Stomach (tissue), 9 donors: Measurements from ENCODE around the gene PLCB4. TPM values are rescaled to one million over a fixed set of nuclear protein-coding genes. Genes with fewer than 3 reads are reported as not detected.

Experiments
- DNase-seq, 2 donors: peaks; one replicate each; pipeline versions ENCODE4 v3.0.0 to v3.0.0-alpha.2; 2013 to 2019
- H3K27ac ChIP-seq, 5 donors: fragments of 200-600 bp in 4 of 5; sonication (generic) in 4 of 5; one replicate each; pipeline ENCODE4 v1.5.1; 2013 to 2019; ENCODE audit warnings: mild to moderate bottlenecking in 1 of 5, moderate library complexity in 1 of 5
- H3K27me3 ChIP-seq, 3 donors: fragments of 200-600 bp; sonication (generic); one replicate each; pipeline ENCODE4 v1.5.1; 2017 to 2019; ENCODE audit warnings: mixed run types in 1 of 3
- H3K36me3 ChIP-seq, 4 donors: fragments of 200-600 bp; sonication (generic); 1 replicate in 3 of 4; 2 replicates in 1 of 4; pipeline ENCODE4 v1.5.1; 2016 to 2019
- H3K4me1 ChIP-seq, 4 donors: fragments of 200-600 bp; sonication (generic); one replicate each; pipeline ENCODE4 v1.5.1; 2016 to 2019
- H3K4me3 ChIP-seq, 4 donors: fragments of 200-600 bp; sonication (generic) in 3 of 4; one replicate each; pipeline ENCODE4 v1.5.1; 2016 to 2019; ENCODE audit warnings: mild to moderate bottlenecking in 1 of 4
- H3K9me3 ChIP-seq, 4 donors: fragments of 200-600 bp; sonication (generic); one replicate each; pipeline ENCODE4 v1.5.1; 2016 to 2019
- CTCF ChIP-seq, 7 experiments: fragments of 450-650 bp in 4 of 7; fragments of 200-600 bp in 3 of 7; sonication (generic) in 3 of 7; IDR thresholded peaks; one replicate each; pipeline ENCODE4 v1.5.1; 2016 to 2019; ENCODE audit warnings: antibody characterized with exemption in 7 of 7, control low read depth in 2 of 7, mild to moderate bottlenecking in 1 of 7
- EP300 ChIP-seq: sonication (generic); formaldehyde crosslinking; IDR thresholded peaks from one replicate; pipeline ENCODE4 v1.6.1; 2017; ENCODE audit warnings: antibody characterized with exemption
- POLR2A ChIP-seq, 4 donors: fragments of 450-650 bp; IDR thresholded peaks; one replicate each; pipeline ENCODE4 v1.6.1; 2016; ENCODE audit warnings: antibody characterized with exemption in 4 of 4, control low read depth in 2 of 4, mild to moderate bottlenecking in 1 of 4, moderate library complexity in 1 of 4
- POLR2AphosphoS5 ChIP-seq, 3 donors: sonication (generic); formaldehyde crosslinking; IDR thresholded peaks; one replicate each; pipeline ENCODE4 v1.6.1; 2016; ENCODE audit warnings: antibody characterized with exemption in 3 of 3
- WGBS, 5 donors: extraction: QIAGEN DNeasy Blood & Tissue Kit in 3 of 5; methylation state at CpG; one replicate each; pipeline versions ENCODE4 v1.1.5 to v1.1.7; 2013 to 2018; 5-methylcytosine and 5-hydroxymethylcytosine counted together
- intact Hi-C: fragments of 100-400 bp; cut with DNase I; formaldehyde crosslinking; loops from one replicate; pipeline ENCODE4 v1.15.1; 2023; ENCODE audit warnings: low total_unique reads
- polyA plus RNA-seq, 3 donors: library from polyadenylated mRNA; stranded (reverse); fragments of 200-250 nt; gene quantifications; one replicate each; pipeline ENCODE4 v1.2.3, GENCODE V29; 2013
- total RNA-seq, 5 donors: library from RNA; depleted of rRNA; stranded (reverse); fragments of >200 nt; gene quantifications; one replicate each; pipeline versions ENCODE4 v1.1.0 to v1.2.3, GENCODE V29; 2014 to 2016
- donor health status: healthy with polysubstance abuse.
- donor health status: Bipolar disorder and iron deficiency.
- donor health status: healthy.

The PLCB4 gene
- total and polyA plus RNA-seq, 8 donors: 5.3 to 29.4 (median 22.3) TPM

DNA sequence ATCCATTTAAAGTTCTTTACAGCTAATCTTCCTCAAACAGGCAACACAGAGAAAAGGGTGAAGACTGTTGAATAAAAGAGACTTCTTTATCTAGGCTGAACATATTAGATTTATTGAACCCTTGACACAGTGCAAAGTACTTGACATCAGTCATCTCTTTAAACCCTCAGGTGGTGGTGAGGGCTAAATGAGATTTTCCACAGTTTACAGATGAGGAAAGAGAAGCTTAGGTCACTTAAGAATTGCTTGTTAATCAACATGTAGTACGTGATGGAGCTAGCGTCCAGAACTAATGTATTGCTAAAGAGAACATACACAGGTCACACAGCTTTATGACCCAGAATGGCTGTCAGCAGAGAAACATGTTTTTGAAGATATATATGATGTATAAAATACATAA lies 252.1 kb downstream of the PLCB4 start:
- intact Hi-C loops: no loop called here
- H3K4me1 ChIP-seq: peaks cover 0 to 24% (median 16%) of the 10 kb centered on the region in 4 donors
- H3K4me3 ChIP-seq: no peak overlapping the region
- H3K27ac ChIP-seq: no peak overlapping the region
- 90 to 96% (median 95%) methylated on average over 2 of the region's 2 CpGs for WGBS, 5 donors
- TF ChIP-seq POLR2AphosphoS5 (IDR thresholded peaks at IDR 0.05): no peak
- no peak for TF ChIP-seq CTCF (IDR thresholded peaks at IDR 0.05)
- no peak for TF ChIP-seq EP300
- TF ChIP-seq POLR2A (IDR thresholded peaks at IDR 0.05): no peak
- H3K27me3 ChIP-seq: no peaks in the 10 kb centered on the region
- no peaks in the 10 kb centered on the region for H3K9me3 ChIP-seq
- no peak for DNase-seq
- no peaks in the 10 kb centered on the region for H3K36me3 ChIP-seq

GRCh38 chr20:9322661-9323060 lies 253.8 kb downstream of the PLCB4 start:
- WGBS, 5 donors: 83 to 95% (median 91%) methylated on average over 1 of the region's 1 CpG
- no peak for DNase-seq
- Histone ChIP-seq H3K4me3 (no peak overlapping the region), H3K4me1 (peaks cover 0 to 24% (median 16%) of the 10 kb centered on the region in 4 donors), H3K36me3 (no peaks in the 10 kb centered on the region), H3K27me3 (no peaks in the 10 kb centered on the region), H3K27ac (no peak overlapping the region), H3K9me3 (no peaks in the 10 kb centered on the region)
- no peak for TF ChIP-seq POLR2A (IDR thresholded peaks at IDR 0.05)
- intact Hi-C loops: no loop called here

GRCh38 chr20:9323622-9324021 lies 254.7 kb downstream of the PLCB4 start:
- H3K27ac ChIP-seq: no peak overlapping the region
- H3K36me3 ChIP-seq: no peaks in the 10 kb centered on the region
- 67 to 93% (median 87%) methylated on average over 4 of the region's 4 CpGs for WGBS, 5 donors
- peak in 1 of 2 donors; percentile 43 for DNase-seq
- H3K4me3 ChIP-seq: no peak overlapping the region
- H3K9me3 ChIP-seq: no peaks in the 10 kb centered on the region
- TF ChIP-seq CTCF (IDR thresholded peaks at IDR 0.05) (peak in 1 of 7 experiments; percentile 22), POLR2AphosphoS5 (IDR thresholded peaks at IDR 0.05) (no peak)
- no peaks in the 10 kb centered on the region for H3K27me3 ChIP-seq
- intact Hi-C loops: no loop called here
- peaks cover 0 to 24% (median 16%) of the 10 kb centered on the region in 4 donors for H3K4me1 ChIP-seq

- H3K27me3 ChIP-seq: no peaks in the 10 kb centered on the region
- no peaks in the 10 kb centered on the region for H3K36me3 ChIP-seq
- TF ChIP-seq POLR2AphosphoS5 (IDR thresholded peaks at IDR 0.05): no peak
- no peak for TF ChIP-seq EP300
- TF ChIP-seq POLR2A (IDR thresholded peaks at IDR 0.05): no peak
- TF ChIP-seq CTCF (IDR thresholded peaks at IDR 0.05): no peak
- H3K4me3 ChIP-seq: no peak overlapping the region
- DNase-seq: no peak
- intact Hi-C loops: no loop called here
- WGBS, 5 donors: 76 to 87% (median 80%) methylated on average over 4 of the region's 4 CpGs
- peak overlapping the region; percentile 30 to 84 (median 68) for H3K27ac ChIP-seq
- H3K9me3 ChIP-seq: no peaks in the 10 kb centered on the region
- peaks cover 4 to 17% (median 6%) of the 10 kb centered on the region in 4 donors for H3K4me1 ChIP-seq
Measured at GRCh38 chr20:9329355-9330101, 260.6 kb downstream of the PLCB4 start.

DNA sequence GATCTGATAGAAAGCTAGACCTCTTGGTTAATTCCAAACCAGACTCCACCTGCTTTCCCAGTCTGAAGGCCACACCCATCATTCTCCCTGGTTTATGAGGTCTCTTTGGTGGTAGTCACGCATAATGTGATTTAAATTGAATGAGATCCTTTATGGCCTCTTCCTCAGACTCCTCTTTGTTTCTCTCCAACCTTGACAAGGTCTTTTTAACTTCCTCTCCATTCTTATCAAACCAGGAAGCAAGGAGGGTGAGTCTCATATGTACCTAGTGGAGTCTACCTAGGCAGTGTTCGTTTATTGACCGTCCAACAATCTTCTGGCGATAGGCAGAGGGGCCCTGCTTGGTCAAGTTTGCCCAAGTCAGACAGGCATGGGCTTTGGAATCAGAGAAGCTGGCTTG lies 261.3 kb downstream of the PLCB4 start:
- intact Hi-C loops: no loop called here
- TF ChIP-seq POLR2A (IDR thresholded peaks at IDR 0.05): no peak
- TF ChIP-seq POLR2AphosphoS5 (IDR thresholded peaks at IDR 0.05): peak in 2 of 3 donors; percentile 77 to 87
- Histone ChIP-seq H3K4me1 (peaks cover 4 to 17% (median 6%) of the 10 kb centered on the region in 4 donors), H3K27ac (peak overlapping the region; percentile 30 to 84 (median 68)), H3K4me3 (no peak overlapping the region), H3K36me3 (no peaks in the 10 kb centered on the region), H3K9me3 (no peaks in the 10 kb centered on the region), H3K27me3 (no peaks in the 10 kb centered on the region)
- WGBS, 5 donors: 34 to 62% (median 49%) methylated on average over 4 of the region's 4 CpGs
- DNase-seq: peak; percentile 53 to 83
